Upper lobe of left lung (tissue), 6 donors: ENCODE data around the gene CNST. TPM values are rescaled to one million over a fixed set of nuclear protein-coding genes. Genes with fewer than 3 reads are reported as not detected.

Experiments
- ATAC-seq, 2 donors: fragments of 200-7000 bp; cut with Tn5 transposase; one replicate each; pipeline ENCODE4 v1.9.1; 2022; ENCODE audit warnings: mild to moderate bottlenecking in 2 of 2, moderate library complexity in 2 of 2; ENCODE audit not compliant: low FRiP score in 2 of 2
- DNase-seq, 2 donors: peaks; one replicate each; pipeline ENCODE4 v3.0.0-alpha.2; 2019 to 2020
- H3K27ac ChIP-seq, 4 donors: fragments of 200-600 bp; sonication (generic); one replicate each; pipeline ENCODE4 v1.5.1; 2016 to 2019
- H3K27me3 ChIP-seq, 4 donors: fragments of 200-600 bp; sonication (generic); one replicate each; pipeline ENCODE4 v1.5.1; 2017 to 2019
- H3K36me3 ChIP-seq, 4 donors: fragments of 200-600 bp; sonication (generic); one replicate each; pipeline ENCODE4 v1.5.1; 2016 to 2019
- H3K4me1 ChIP-seq, 4 donors: fragments of 200-600 bp; sonication (generic); one replicate each; pipeline ENCODE4 v1.5.1; 2018 to 2019
- H3K4me3 ChIP-seq, 4 donors: fragments of 200-600 bp; sonication (generic); one replicate each; pipeline ENCODE4 v1.5.1; 2017 to 2019; ENCODE audit warnings: mild to moderate bottlenecking in 2 of 4, moderate library complexity in 1 of 4
- H3K9me3 ChIP-seq, 4 donors: fragments of 200-600 bp; sonication (generic); one replicate each; pipeline ENCODE4 v1.5.1; 2018 to 2019
- EP300 ChIP-seq, 4 donors: sonication (generic); formaldehyde crosslinking; IDR thresholded peaks; one replicate each; pipeline ENCODE4 v1.5.1; 2017; ENCODE audit warnings: antibody characterized with exemption in 4 of 4, control low read depth in 2 of 4
- POLR2A ChIP-seq, 4 donors: fragments of 450-650 bp; IDR thresholded peaks; one replicate each; pipeline ENCODE4 v1.5.1; 2016 to 2017; ENCODE audit warnings: antibody characterized with exemption in 4 of 4, mild to moderate bottlenecking in 2 of 4
- POLR2AphosphoS5 ChIP-seq, 2 donors: sonication (generic); formaldehyde crosslinking; IDR thresholded peaks; one replicate each; pipeline ENCODE4 v1.5.1; 2017; ENCODE audit warnings: antibody characterized with exemption in 2 of 2
- WGBS, 2 donors: methylation state at CpG; one replicate each; pipeline ENCODE4 v1.1.5; 2017 to 2018; 5-methylcytosine and 5-hydroxymethylcytosine counted together
- total RNA-seq, 6 donors: library from RNA; depleted of rRNA in 4 of 6; stranded (reverse); fragments of >200 nt in 4 of 6; gene quantifications; one replicate each; pipeline versions ENCODE4 v1.1.0 to v1.2.1, GENCODE V29; 2016 to 2021
- TF ChIP-seq, protein P1 (sequence below), 6 experiments: fragments of 450-650 bp in 4 of 6; fragments of 200-600 bp in 2 of 6; sonication (generic) in 2 of 6; IDR thresholded peaks; one replicate each; pipeline ENCODE4 v1.5.1; 2016 to 2019; ENCODE audit warnings: antibody characterized with exemption in 6 of 6
- donor health status: DM: no; HTN: no; CAD: no; lungs with moderate emphysema.
- donor health status: DM: no; HTN: yes; CAD: no; lungs with severe emphysema.

CNST gene
- total RNA-seq, 6 donors from 2014 or later, result 22.1 to 40.1 (median 29.2) TPM

DNA sequence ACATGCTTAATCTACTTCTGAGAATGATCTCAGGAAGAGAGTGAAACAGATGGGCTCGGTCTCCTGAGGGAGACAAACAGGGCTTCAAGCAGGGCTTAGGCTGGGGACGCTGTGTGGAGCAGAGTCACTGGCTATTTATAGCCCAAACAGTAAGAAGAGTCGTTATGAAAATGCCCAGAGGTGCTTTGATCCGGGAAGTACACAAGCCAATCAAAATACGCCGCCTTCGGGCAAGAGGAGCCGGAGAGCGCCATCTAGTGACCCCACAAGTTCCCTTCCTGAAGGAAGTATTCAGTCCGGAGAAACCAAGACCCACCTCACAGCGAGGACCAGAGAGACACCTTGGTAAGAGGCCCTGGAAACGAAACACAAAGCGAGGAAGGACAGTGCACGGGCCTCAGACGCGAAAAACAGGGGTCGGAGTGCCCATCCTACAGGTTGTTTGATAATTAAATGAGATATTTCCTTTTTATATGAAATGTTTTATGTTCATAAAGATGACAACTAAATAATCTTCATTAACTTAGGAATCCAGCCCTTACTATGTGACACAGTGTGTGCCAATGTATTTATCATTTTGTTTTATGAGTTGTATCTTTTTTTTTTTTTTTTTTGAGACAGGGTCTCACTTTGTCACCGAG, 133.0 kb downstream of the CNST start:
- DNase-seq, result peak in 1 of 2 donors; percentile 92
- Histone ChIP-seq H3K9me3 (no peaks in the 10 kb centered on the region), H3K4me3 (peak overlapping the region in 3 of 4 donors; percentile 9 to 29 (median 15)), H3K27ac (peak overlapping the region in 2 of 4 donors; percentile 39 to 50), H3K36me3 (no peaks in the 10 kb centered on the region), H3K27me3 (no peaks in the 10 kb centered on the region), H3K4me1 (peaks cover 4 to 11% (median 7%) of the 10 kb centered on the region in 4 donors)
- peak; percentile 93 to 97 for ATAC-seq
- 6 to 7% methylated on average over 18 of the region's 18 CpGs for WGBS, 2 donors
- TF ChIP-seq, protein P1, sequence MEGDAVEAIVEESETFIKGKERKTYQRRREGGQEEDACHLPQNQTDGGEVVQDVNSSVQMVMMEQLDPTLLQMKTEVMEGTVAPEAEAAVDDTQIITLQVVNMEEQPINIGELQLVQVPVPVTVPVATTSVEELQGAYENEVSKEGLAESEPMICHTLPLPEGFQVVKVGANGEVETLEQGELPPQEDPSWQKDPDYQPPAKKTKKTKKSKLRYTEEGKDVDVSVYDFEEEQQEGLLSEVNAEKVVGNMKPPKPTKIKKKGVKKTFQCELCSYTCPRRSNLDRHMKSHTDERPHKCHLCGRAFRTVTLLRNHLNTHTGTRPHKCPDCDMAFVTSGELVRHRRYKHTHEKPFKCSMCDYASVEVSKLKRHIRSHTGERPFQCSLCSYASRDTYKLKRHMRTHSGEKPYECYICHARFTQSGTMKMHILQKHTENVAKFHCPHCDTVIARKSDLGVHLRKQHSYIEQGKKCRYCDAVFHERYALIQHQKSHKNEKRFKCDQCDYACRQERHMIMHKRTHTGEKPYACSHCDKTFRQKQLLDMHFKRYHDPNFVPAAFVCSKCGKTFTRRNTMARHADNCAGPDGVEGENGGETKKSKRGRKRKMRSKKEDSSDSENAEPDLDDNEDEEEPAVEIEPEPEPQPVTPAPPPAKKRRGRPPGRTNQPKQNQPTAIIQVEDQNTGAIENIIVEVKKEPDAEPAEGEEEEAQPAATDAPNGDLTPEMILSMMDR (IDR thresholded peaks at IDR 0.05), result peak; percentile 55 to 80 (median 76)
- TF ChIP-seq POLR2AphosphoS5 (IDR thresholded peaks at IDR 0.05) (peak in 1 of 2 donors; percentile 34), EP300 (IDR thresholded peaks at IDR 0.05) (no peak), POLR2A (IDR thresholded peaks at IDR 0.05) (no peak)

- ATAC-seq, result no peak
- H3K4me1 ChIP-seq, result peaks cover 3 to 10% (median 6%) of the 10 kb centered on the region in 4 donors
- WGBS, 2 donors, result 19 to 23% methylated on average over 8 of the region's 8 CpGs
- H3K9me3 ChIP-seq, result no peaks in the 10 kb centered on the region
- TF ChIP-seq POLR2A (IDR thresholded peaks at IDR 0.05) (no peak), EP300 (IDR thresholded peaks at IDR 0.05) (no peak), POLR2AphosphoS5 (IDR thresholded peaks at IDR 0.05) (no peak)
- TF ChIP-seq, protein P1 (IDR thresholded peaks at IDR 0.05), result no peak
- peak in 1 of 2 donors; percentile 61 for DNase-seq
- H3K27me3 ChIP-seq, result no peaks in the 10 kb centered on the region
- H3K36me3 ChIP-seq, result no peaks in the 10 kb centered on the region
- no peak overlapping the region for H3K4me3 ChIP-seq
- H3K27ac ChIP-seq, result no peak overlapping the region
These were observed 137.3 kb downstream of the CNST start for GRCh38 chr1:246703581-246703980.

- H3K4me1 ChIP-seq, result peaks cover 0 to 7% (median 2%) of the 10 kb centered on the region in 4 donors
- no peaks in the 10 kb centered on the region for H3K27me3 ChIP-seq
- no peak for TF ChIP-seq POLR2AphosphoS5 (IDR thresholded peaks at IDR 0.05)
- TF ChIP-seq POLR2A (IDR thresholded peaks at IDR 0.05), result no peak
- no peak for TF ChIP-seq EP300 (IDR thresholded peaks at IDR 0.05)
- TF ChIP-seq, protein P1 (IDR thresholded peaks at IDR 0.05), result no peak
- peak in 1 of 2 donors; percentile 86 for ATAC-seq
- H3K27ac ChIP-seq, result no peak overlapping the region
- no peaks in the 10 kb centered on the region for H3K9me3 ChIP-seq
- H3K36me3 ChIP-seq, result no peaks in the 10 kb centered on the region
- 49% methylated on average over 3 of the region's 3 CpGs for WGBS, 2 donors
- H3K4me3 ChIP-seq, result no peak overlapping the region
- no peak for DNase-seq
These were observed 139.1 kb downstream of the CNST start for GRCh38 chr1:246705368-246705767.

DNA sequence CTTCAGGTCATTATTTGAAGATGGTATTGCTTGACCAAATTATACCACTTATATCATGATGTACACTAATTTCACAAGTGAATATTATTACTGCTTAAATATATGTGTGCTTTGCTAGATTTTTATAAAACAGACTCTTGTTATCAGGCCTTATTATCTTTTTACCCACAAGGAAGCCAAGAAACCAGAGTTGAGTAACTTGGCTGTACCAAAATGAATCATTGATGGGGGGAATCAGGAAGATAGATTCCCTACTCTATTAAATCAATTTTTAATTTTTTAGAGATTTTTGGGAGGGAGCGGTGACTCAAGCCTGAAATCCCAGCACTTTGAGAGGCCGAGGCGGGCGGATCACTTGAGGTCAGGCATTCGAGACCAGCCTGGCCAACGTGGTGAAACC, 141.9 kb downstream of the CNST start:
- peaks cover 0 to 7% (median 2%) of the 10 kb centered on the region in 4 donors for H3K4me1 ChIP-seq
- 87 to 88% methylated on average over 6 of the region's 6 CpGs for WGBS, 2 donors
- no peak overlapping the region for H3K27ac ChIP-seq
- no peak overlapping the region for H3K4me3 ChIP-seq
- H3K9me3 ChIP-seq, result no peaks in the 10 kb centered on the region
- ATAC-seq, result no peak
- no peaks in the 10 kb centered on the region for H3K27me3 ChIP-seq
- no peak for DNase-seq
- H3K36me3 ChIP-seq, result no peaks in the 10 kb centered on the region
- TF ChIP-seq, protein P1 (IDR thresholded peaks at IDR 0.05), result no peak
- TF ChIP-seq POLR2AphosphoS5 (IDR thresholded peaks at IDR 0.05) (no peak), POLR2A (IDR thresholded peaks at IDR 0.05) (no peak), EP300 (IDR thresholded peaks at IDR 0.05) (no peak)

- Histone ChIP-seq H3K36me3 (no peaks in the 10 kb centered on the region), H3K9me3 (no peaks in the 10 kb centered on the region), H3K4me1 (no peaks in the 10 kb centered on the region), H3K4me3 (no peak overlapping the region), H3K27me3 (no peaks in the 10 kb centered on the region), H3K27ac (no peak overlapping the region)
- TF ChIP-seq, protein P1 (IDR thresholded peaks at IDR 0.05), result no peak
- TF ChIP-seq POLR2AphosphoS5 (IDR thresholded peaks at IDR 0.05) (no peak), POLR2A (IDR thresholded peaks at IDR 0.05) (no peak), EP300 (IDR thresholded peaks at IDR 0.05) (no peak)
- DNase-seq (no peak), ATAC-seq (no peak)
- WGBS, 2 donors, result 94 to 98% methylated on average over 4 of the region's 4 CpGs
These were observed 142.9 kb downstream of the CNST start for GRCh38 chr1:246709196-246709595.
